ENCODE results near the gene BANP. TPM values are rescaled to one million over a fixed set of nuclear protein-coding genes. Genes with fewer than 3 reads are reported as not detected.

Gene BANP
- total and polyA plus RNA-seq, 2 of the 8 experiments (the other 6 are each of a cell fraction or from before 2014, with no cell fraction given) = 25.8 to 39.8 TPM

GRCh38 chr16:87952751-87953150 lies 1.5 kb downstream of the BANP start:
- POLR2A ChIA-PET (ENCODE audit: partially characterized antibody) = interaction anchor here (1.0 to 5.2 kb wide), 4 partner anchors 11 to 83 kb away, joined by 3 to 40 read pairs (median 10); partner anchors contain the start of gene SLC7A5
- TF ChIP-seq TBP (IDR thresholded peaks at IDR 0.05; ENCODE audit: low read depth, low read length) = no peak
- no peak for TF ChIP-seq SP4 (IDR thresholded peaks at IDR 0.05; ENCODE audit: low read length)

More at GRCh38 chr16:87952751-87953150, 1.5 kb downstream of the BANP start:
- Histone ChIP-seq H3K27me3 (replicated peaks in 1 of 4; ENCODE audit: control insufficient read depth in 3 of 4, extremely low read depth in 1 of 4, insufficient read depth in 3 of 4, low read length in 3 of 4) (no peaks in the 10 kb centered on the region), H3K23ac (ENCODE audit: insufficient read length) (no peak overlapping the region), H2BK12ac (ENCODE audit: low read depth, low read length) (no peak overlapping the region), H3K56ac (replicated peaks; ENCODE audit: insufficient read length, low read depth, low read length) (no peak overlapping the region), H2BK15ac (ENCODE audit: low read length) (no peak overlapping the region), H3K27ac (ENCODE audit: low read depth, low read length) (no peak overlapping the region), H3K79me1 (ENCODE audit: low read depth, low read length) (peaks cover 24% of the 10 kb centered on the region), H2BK120ac (replicated peaks; ENCODE audit: low read depth, low read length) (no peak overlapping the region), H3K4me2 (ENCODE audit: insufficient read depth in 1 of 2, low read depth in 2 of 2, low read length in 2 of 2) (peak overlapping the region; percentile 95 to 96; a peak in 3 of 4 replicates), H2AFZ (ENCODE audit: low read length) (no peak overlapping the region), H4K5ac (ENCODE audit: insufficient read length, low read depth, low read length) (no peak overlapping the region), H3K18ac (ENCODE audit: extremely low read depth, low read length) (no peak overlapping the region), H2BK5ac (ENCODE audit: low read depth, low read length) (no peak overlapping the region), H2BK20ac (ENCODE audit: low read length) (no peak overlapping the region), H3K23me2 (ENCODE audit: low read depth, low read length) (peaks cover 9% of the 10 kb centered on the region), H3K9me3 (ENCODE audit: insufficient read depth in 2 of 2, low read depth in 1 of 2, low read length in 1 of 2) (no peaks in the 10 kb centered on the region), H4K20me1 (replicated peaks in 1 of 2; ENCODE audit: control insufficient read depth in 1 of 2, insufficient read depth in 2 of 2, low read length in 2 of 2) (peaks cover 4 to 8% of the 10 kb centered on the region in 2 experiments), H4K8ac (ENCODE audit: extremely low read depth, insufficient read depth, low read length) (peak overlapping the region; percentile 28; the same call in 1 of the 2 replicates), H3K4me1 (replicated peaks in 1 of 4; ENCODE audit: control insufficient read depth in 3 of 4, insufficient read depth in 4 of 4, low read length in 3 of 4) (peaks cover 0 to 3% (median 2%) of the 10 kb centered on the region in 4 experiments; a peak in 3 of 7 replicates), H3K79me2 (ENCODE audit: control insufficient read depth in 1 of 2, insufficient read depth in 2 of 2, low read length in 2 of 2) (peaks cover 7 to 61% of the 10 kb centered on the region in 2 experiments), H3K9ac (replicated peaks in 1 of 4; ENCODE audit: extremely low read depth in 1 of 4, low read depth in 3 of 4, low read length in 3 of 4) (peak overlapping the region in 2 of 4 experiments; percentile 97 to 99; a peak in 6 of 7 replicates), H4K91ac (replicated peaks; ENCODE audit: insufficient read length, low read length) (no peak overlapping the region), H3K36me3 (ENCODE audit: control insufficient read depth in 2 of 4, insufficient read depth in 4 of 4, low read length in 3 of 4) (peaks cover 0 to 9% (median 2%) of the 10 kb centered on the region in 4 experiments; a peak in 3 of 8 replicates), H3K14ac (ENCODE audit: insufficient read length) (no peak overlapping the region), H3K4me3 (ENCODE audit: extremely low read depth in 1 of 4, insufficient read depth in 2 of 4, low read depth in 3 of 4, low read length in 4 of 4) (peak overlapping the region; percentile 69 to 100 (median 84); a peak in 7 of 8 replicates), H2AK5ac (ENCODE audit: low read depth, low read length) (no peak overlapping the region), H3K4ac (replicated peaks; ENCODE audit: insufficient read length, low read depth, low read length) (no peak overlapping the region)
- no peak for DNase-seq (ENCODE audit: low read depth in 1 of 2, low spot score in 2 of 2)
- CTCF ChIA-PET (ENCODE audit: partially characterized antibody) = interaction anchor here (0.7 to 2.4 kb wide), 4 partner anchors 16 to 103 kb away, joined by 3 to 10 read pairs (median 5); no protein-coding TSS in a partner anchor
- FAIRE-seq = no peak
- WGBS, 2 experiments (ENCODE audit: extremely low coverage in 1 of 2, insufficient coverage in 1 of 2, insufficient read length in 1 of 2, insufficient replicate concordance in 2 of 2, low coverage in 1 of 2, low lambda C conversion rate in 2 of 2, missing lambda C conversion rate in 1 of 2) = 92% methylated on average over 16 of the region's 16 CpGs; no CpG with 5 or more reads in 1 of the 2 experiments
